HepG2 (cell line): ENCODE data around the gene FGFR3. TPM values are rescaled to one million over a fixed set of nuclear protein-coding genes. Genes with fewer than 3 reads are reported as not detected.
A peak's percentile ranks its signal among the peaks of the same experiment; 100 is the strongest.

Experiments
- ATM ChIP-seq: fragments of 450-650 bp; IDR thresholded peaks from 2 replicates; pipeline ENCODE4 v1.7.1; 2017; ENCODE audit warnings: mild to moderate bottlenecking, borderline replicate concordance
- FOSL2 ChIP-seq: sonication (generic); formaldehyde crosslinking; IDR thresholded peaks from 2 replicates; pipeline ENCODE4 v1.4.0; 2020; ENCODE audit warnings: missing genetic modification reagents
- MED8 ChIP-seq: sonication (generic); formaldehyde crosslinking; IDR thresholded peaks from 2 replicates; pipeline ENCODE4 v1.8.1; 2023; ENCODE audit warnings: mild to moderate bottlenecking, missing genetic modification reagents; ENCODE audit not compliant: insufficient replicate concordance
- NONO ChIP-seq, 2 experiments: fragments of 450-650 bp in 1 of 2; sonication (generic) in 1 of 2; formaldehyde crosslinking in 1 of 2; IDR thresholded peaks in 1 of 2; conservative IDR thresholded peaks in 1 of 2; 2 replicates each; pipeline versions ENCODE4 v1.6.1 to v1.8.0; 2017 to 2022; ENCODE audit warnings: mild to moderate bottlenecking in 1 of 2, missing genetic modification reagents in 1 of 2, moderate library complexity in 1 of 2
- RAD51 ChIP-seq: fragments of 450-650 bp; IDR thresholded peaks from 2 replicates; pipeline ENCODE4 v1.6.1; 2016; ENCODE audit warnings: borderline replicate concordance
- SSRP1 ChIP-seq: IDR thresholded peaks from 2 replicates; pipeline ENCODE4 v1.6.1; 2016; ENCODE audit warnings: control low read depth
- TARDBP ChIP-seq: sonication (generic); formaldehyde crosslinking; IDR thresholded peaks from 2 replicates; pipeline ENCODE4 v1.8.0; 2022; ENCODE audit warnings: mild to moderate bottlenecking, missing genetic modification reagents
- TOE1 ChIP-seq: sonication (generic); formaldehyde crosslinking; IDR thresholded peaks from 2 replicates; pipeline ENCODE4 v1.4.0; 2020; ENCODE audit warnings: mild to moderate bottlenecking, missing genetic modification reagents
- ZNF232 ChIP-seq: sonication (generic); formaldehyde crosslinking; IDR thresholded peaks from 2 replicates; pipeline ENCODE4 v1.4.0; 2020; ENCODE audit warnings: missing genetic modification reagents, borderline replicate concordance
- ZNF251 ChIP-seq: sonication (generic); formaldehyde crosslinking; IDR thresholded peaks from 2 replicates; pipeline ENCODE4 v1.9.0; 2021; ENCODE audit warnings: mild to moderate bottlenecking, missing genetic modification reagents
- ZNF292 ChIP-seq: sonication (generic); formaldehyde crosslinking; IDR thresholded peaks from 2 replicates; pipeline ENCODE4 v1.8.1; 2022; ENCODE audit warnings: mild to moderate bottlenecking, low read depth, missing genetic modification reagents, borderline replicate concordance
- ZNF414 ChIP-seq: sonication (generic); formaldehyde crosslinking; IDR thresholded peaks from 2 replicates; pipeline ENCODE4 v1.5.0; 2020; ENCODE audit warnings: missing genetic modification reagents
- ZNF503 ChIP-seq: sonication (generic); formaldehyde crosslinking; IDR thresholded peaks from 2 replicates; pipeline ENCODE4 v1.4.0; 2020; ENCODE audit warnings: missing genetic modification reagents
- ZNF709 ChIP-seq: sonication (generic); formaldehyde crosslinking; IDR thresholded peaks from 2 replicates; pipeline ENCODE4 v1.5.0; 2020; ENCODE audit warnings: mild to moderate bottlenecking, missing genetic modification reagents
- ZSCAN25 ChIP-seq: sonication (generic); formaldehyde crosslinking; IDR thresholded peaks from 2 replicates; pipeline ENCODE4 v1.8.0; 2022; ENCODE audit warnings: mild to moderate bottlenecking, missing genetic modification reagents
- ZSCAN5A ChIP-seq: sonication (generic); formaldehyde crosslinking; IDR thresholded peaks from 2 replicates; pipeline ENCODE4 v1.8.0; 2022; ENCODE audit warnings: mild to moderate bottlenecking, missing genetic modification reagents, borderline replicate concordance
- polyA plus RNA-seq, 8 experiments: library from polyadenylated mRNA; depleted of rRNA in 3 of 8; stranded (reverse) in 7 of 8; unstranded in 1 of 8; fragments of >200 nt; fragmentation: Illumina TruSeq in 4 of 8; extraction: Trizol in 4 of 8; gene quantifications; 2 replicates each; pipeline versions ENCODE4 v1.2.1 to v1.2.3, GENCODE V29; 2011 to 2016; ENCODE audit warnings: low read depth in 4 of 8, missing spikeins in 1 of 8, mixed read lengths in 1 of 8; ENCODE audit not compliant: insufficient read depth in 1 of 8
- total RNA-seq, 5 experiments: library from RNA; depleted of rRNA; stranded (reverse); fragments of >200 nt; fragmentation: Illumina TruSeq; extraction: Trizol; gene quantifications; 2 replicates each; pipeline ENCODE4 v1.2.3, GENCODE V29; 2016; ENCODE audit warnings: low read depth in 1 of 5
- TF ChIP-seq, protein P1 (sequence below): sonication (generic); formaldehyde crosslinking; IDR thresholded peaks from 2 replicates; pipeline ENCODE4 v1.4.0; 2020; ENCODE audit warnings: mild to moderate bottlenecking, missing genetic modification reagents

The FGFR3 gene
- total and polyA plus RNA-seq, 2 of the 13 experiments (the other 11 are each of a cell fraction or from before 2014, with no cell fraction given), result 103 to 109 TPM

- TF ChIP-seq, protein P1, sequence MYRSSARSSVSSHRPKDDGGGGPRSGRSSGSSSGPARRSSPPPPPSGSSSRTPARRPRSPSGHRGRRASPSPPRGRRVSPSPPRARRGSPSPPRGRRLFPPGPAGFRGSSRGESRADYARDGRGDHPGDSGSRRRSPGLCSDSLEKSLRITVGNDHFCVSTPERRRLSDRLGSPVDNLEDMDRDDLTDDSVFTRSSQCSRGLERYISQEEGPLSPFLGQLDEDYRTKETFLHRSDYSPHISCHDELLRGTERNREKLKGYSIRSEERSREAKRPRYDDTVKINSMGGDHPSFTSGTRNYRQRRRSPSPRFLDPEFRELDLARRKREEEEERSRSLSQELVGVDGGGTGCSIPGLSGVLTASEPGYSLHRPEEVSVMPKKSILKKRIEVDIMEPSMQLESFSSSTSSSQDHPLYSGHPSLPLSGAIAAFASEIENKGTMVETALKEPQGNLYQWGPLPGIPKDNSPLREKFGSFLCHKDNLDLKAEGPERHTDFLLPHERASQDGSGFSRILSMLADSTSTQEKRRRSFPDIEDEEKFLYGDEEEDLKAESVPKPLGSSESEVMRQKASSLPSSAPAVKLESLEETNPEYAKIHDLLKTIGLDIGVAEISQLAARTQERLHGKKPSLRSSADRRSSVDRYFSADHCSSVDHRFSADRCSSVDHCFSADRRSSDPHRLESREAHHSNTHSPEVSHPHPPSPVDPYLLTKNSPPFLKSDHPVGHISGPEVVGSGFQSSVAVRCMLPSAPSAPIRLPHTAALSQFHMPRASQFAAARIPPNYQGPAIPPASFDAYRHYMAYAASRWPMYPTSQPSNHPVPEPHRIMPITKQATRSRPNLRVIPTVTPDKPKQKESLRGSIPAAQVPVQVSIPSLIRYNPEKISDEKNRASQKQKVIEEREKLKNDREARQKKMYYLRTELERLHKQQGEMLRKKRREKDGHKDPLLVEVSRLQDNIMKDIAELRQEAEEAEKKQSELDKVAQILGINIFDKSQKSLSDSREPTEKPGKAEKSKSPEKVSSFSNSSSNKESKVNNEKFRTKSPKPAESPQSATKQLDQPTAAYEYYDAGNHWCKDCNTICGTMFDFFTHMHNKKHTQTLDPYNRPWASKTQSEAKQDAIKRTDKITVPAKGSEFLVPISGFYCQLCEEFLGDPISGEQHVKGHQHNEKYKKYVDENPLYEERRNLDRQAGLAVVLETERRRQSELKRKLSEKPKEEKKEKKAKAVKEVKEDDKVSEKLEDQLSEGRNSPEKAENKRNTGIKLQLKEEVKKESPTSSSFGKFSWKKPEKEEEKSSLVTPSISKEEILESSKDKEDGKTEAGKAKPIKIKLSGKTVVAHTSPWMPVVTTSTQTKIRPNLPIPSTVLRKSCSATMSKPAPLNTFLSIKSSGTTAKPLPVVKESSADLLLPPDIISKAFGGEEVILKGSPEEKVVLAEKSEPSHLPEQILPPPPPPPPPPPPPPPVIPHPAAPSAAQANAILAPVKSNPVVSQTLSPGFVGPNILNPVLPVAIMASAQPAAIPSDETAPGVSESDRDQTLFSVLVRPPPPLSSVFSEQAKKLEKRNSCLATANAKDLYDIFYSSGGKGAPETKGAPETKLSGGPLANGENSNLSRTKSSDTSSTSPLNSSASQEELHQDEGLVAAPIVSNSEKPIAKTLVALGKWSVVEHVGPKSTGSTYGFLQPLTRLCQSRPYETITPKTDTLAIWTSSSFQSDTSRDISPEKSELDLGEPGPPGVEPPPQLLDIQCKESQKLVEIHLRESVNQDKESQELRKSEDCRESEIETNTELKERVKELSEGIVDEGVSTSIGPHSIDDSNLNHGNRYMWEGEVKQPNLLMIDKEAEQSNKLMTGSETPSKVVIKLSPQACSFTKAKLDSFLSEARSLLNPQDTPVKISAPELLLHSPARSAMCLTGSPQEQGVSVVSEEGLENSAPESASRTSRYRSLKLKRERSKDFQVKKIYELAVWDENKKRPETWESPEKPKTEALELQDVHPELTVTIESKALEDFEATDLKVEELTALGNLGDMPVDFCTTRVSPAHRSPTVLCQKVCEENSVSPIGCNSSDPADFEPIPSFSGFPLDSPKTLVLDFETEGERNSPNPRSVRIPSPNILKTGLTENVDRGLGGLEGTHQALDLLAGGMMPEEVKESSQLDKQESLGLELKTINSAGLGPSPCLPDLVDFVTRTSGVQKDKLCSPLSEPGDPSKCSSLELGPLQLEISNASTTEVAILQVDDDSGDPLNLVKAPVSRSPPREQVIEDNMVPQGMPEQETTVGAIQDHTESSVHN (CRISPR knock-in tag), result no peak
- TF ChIP-seq ZNF503, result no peak; the same call in 1 of the 2 replicates
- TF ChIP-seq TOE1 (CRISPR knock-in tag), result no peak
- no peak for TF ChIP-seq ZSCAN25 (CRISPR knock-in tag)
- no peak for TF ChIP-seq ATM
- TF ChIP-seq SSRP1, result no peak
- peak; percentile 91; the same call in 1 of the 2 replicates for TF ChIP-seq ZNF709 (CRISPR knock-in tag)
- no peak for TF ChIP-seq MED8 (CRISPR knock-in tag)
- no peak for TF ChIP-seq FOSL2 (CRISPR knock-in tag)
- TF ChIP-seq ZSCAN5A (CRISPR knock-in tag), result peak; percentile 34; the same call in 1 of the 2 replicates
- TF ChIP-seq RAD51, result no peak
- 0 out of 2 replicates have a peak, but pooled peaks have one; percentile 56 for TF ChIP-seq ZNF292 (CRISPR knock-in tag)
- TF ChIP-seq ZNF251 (CRISPR knock-in tag), result no peak
- peak; percentile 47; the same call in 1 of the 2 replicates for TF ChIP-seq ZNF232
- TF ChIP-seq NONO (IDR thresholded peaks at IDR 0.05), result no peak
- no peak for TF ChIP-seq NONO (CRISPR knock-in tag; conservative IDR thresholded peaks at IDR 0.05)
- TF ChIP-seq ZNF414 (CRISPR knock-in tag), result peak; percentile 68
- 0 out of 2 replicates have a peak, but pooled peaks have one; percentile 55 for TF ChIP-seq TARDBP (CRISPR knock-in tag)
Measured at GRCh38 chr4:1768367-1769034, 24.6 kb upstream of the FGFR3 start (continued).
